CD14-positive monocyte (primary cell): ENCODE measurements around the gene DEFB110. TPM values are rescaled to one million over a fixed set of nuclear protein-coding genes. Genes with fewer than 3 reads are reported as not detected.

Source experiments
- DNase-seq, 3 donors: peaks; one replicate each; pipeline ENCODE4 v3.0.0-alpha.2; 2011 to 2022
- H2AFZ ChIP-seq: 2 replicates; pipeline ENCODE4 v1.6.0; 2012; ENCODE audit warnings: mild to moderate bottlenecking, low read depth, low read length, inconsistent platforms; ENCODE audit not compliant: insufficient read depth, poor library complexity, severe bottlenecking
- H3K27ac ChIP-seq, 2 donors: 1 replicate in 1 of 2; 2 replicates in 1 of 2; pipeline ENCODE4 v1.5.1; 2012 to 2013; ENCODE audit warnings: low read length in 2 of 2, control low read depth in 1 of 2, inconsistent platforms in 1 of 2, low read depth in 1 of 2, mild to moderate bottlenecking in 1 of 2
- H3K27me3 ChIP-seq, 2 donors: one replicate each; pipeline versions ENCODE4 v1.6.0 to v1.6.1; 2011 to 2013; ENCODE audit warnings: low read length in 2 of 2; ENCODE audit not compliant: control insufficient read depth in 2 of 2, insufficient read depth in 2 of 2
- H3K36me3 ChIP-seq, 2 donors: replicated peaks in 1 of 2; 1 replicate in 1 of 2; 2 replicates in 1 of 2; pipeline versions ENCODE4 v1.5.1 to v1.6.1; 2012 to 2013; ENCODE audit warnings: low read length in 2 of 2, control low read depth in 1 of 2, inconsistent platforms in 1 of 2, mild to moderate bottlenecking in 1 of 2; ENCODE audit not compliant: insufficient read depth in 2 of 2, control insufficient read depth in 1 of 2
- H3K4me1 ChIP-seq, 2 donors: 1 replicate in 1 of 2; 2 replicates in 1 of 2; pipeline versions ENCODE4 v1.5.1 to v1.6.1; 2012 to 2013; ENCODE audit warnings: low read length in 2 of 2, control low read depth in 1 of 2, inconsistent platforms in 1 of 2, mild to moderate bottlenecking in 1 of 2, moderate library complexity in 1 of 2; ENCODE audit not compliant: insufficient read depth in 2 of 2, control insufficient read depth in 1 of 2
- H3K4me2 ChIP-seq: replicated peaks from 2 replicates; pipeline ENCODE3; 2012; ENCODE audit warnings: low read length, moderate library complexity, mild to moderate bottlenecking; ENCODE audit not compliant: poor library complexity, severe bottlenecking; ENCODE audit errors: extremely low read depth
- H3K4me3 ChIP-seq, 3 experiments: fragments of 200-600 bp in 1 of 3; sonication (generic) in 1 of 3; replicated peaks in 1 of 3; 1 replicate in 2 of 3; 2 replicates in 1 of 3; pipeline ENCODE4 v1.5.1; 2011 to 2013; ENCODE audit warnings: low read length in 3 of 3, mild to moderate bottlenecking in 3 of 3, control low read depth in 2 of 3, low read depth in 2 of 3, inconsistent platforms in 1 of 3, moderate library complexity in 1 of 3
- H3K79me2 ChIP-seq: 2 replicates; pipeline ENCODE4 v1.6.0; 2012; ENCODE audit warnings: mild to moderate bottlenecking, control low read depth, inconsistent platforms, low read length, moderate library complexity; ENCODE audit not compliant: insufficient read depth
- H3K9ac ChIP-seq: 2 replicates; pipeline ENCODE4 v1.6.0; 2017; ENCODE audit warnings: low read length, mild to moderate bottlenecking; ENCODE audit not compliant: insufficient read depth, poor library complexity, severe bottlenecking
- H3K9me3 ChIP-seq, 2 donors: replicated peaks in 1 of 2; 1 replicate in 1 of 2; 2 replicates in 1 of 2; pipeline versions ENCODE4 v1.5.1 to v1.6.1; 2012 to 2013; ENCODE audit warnings: low read length in 2 of 2, control low read depth in 1 of 2; ENCODE audit not compliant: control insufficient read depth in 1 of 2, insufficient read depth in 1 of 2
- H4K20me1 ChIP-seq: 2 replicates; pipeline ENCODE4 v1.6.0; 2012; ENCODE audit warnings: mild to moderate bottlenecking, low read length, control low read depth, moderate library complexity; ENCODE audit not compliant: insufficient read depth
- H3K27ac Mint-ChIP-seq, 7 donors: one replicate each; pipeline ENCODE4 v1.8.0; 2020; ENCODE audit warnings: mild to moderate bottlenecking in 7 of 7, mixed read lengths in 7 of 7, moderate library complexity in 6 of 7, inconsistent platforms in 2 of 7
- H3K27me3 Mint-ChIP-seq, 3 donors: one replicate each; pipeline ENCODE4 v1.8.0; 2021 to 2022; ENCODE audit warnings: low read depth in 3 of 3, mild to moderate bottlenecking in 3 of 3, mixed read lengths in 3 of 3, moderate library complexity in 3 of 3, inconsistent platforms in 1 of 3
- H3K36me3 Mint-ChIP-seq, 2 donors: one replicate each; pipeline ENCODE4 v1.8.0; 2020; ENCODE audit warnings: mixed read lengths in 2 of 2, inconsistent platforms in 1 of 2, mild to moderate bottlenecking in 1 of 2
- H3K4me1 Mint-ChIP-seq: one replicate; pipeline ENCODE4 v1.8.0; 2020; ENCODE audit warnings: mild to moderate bottlenecking, mixed read lengths
- H3K4me3 Mint-ChIP-seq, 2 donors: one replicate each; pipeline ENCODE4 v1.8.0; 2020; ENCODE audit warnings: mild to moderate bottlenecking in 2 of 2, mixed read lengths in 2 of 2, moderate library complexity in 1 of 2
- H3K9me3 Mint-ChIP-seq, 7 donors: one replicate each; pipeline ENCODE4 v1.8.0; 2020 to 2022; ENCODE audit warnings: mixed read lengths in 7 of 7, mild to moderate bottlenecking in 6 of 7, moderate library complexity in 6 of 7, inconsistent platforms in 2 of 7
- WGBS: methylation state at CpG from one replicate; pipeline ENCODE4 v1.1.5; 2013; ENCODE audit warnings: missing lambda C conversion rate; ENCODE audit not compliant: insufficient coverage; 5-methylcytosine and 5-hydroxymethylcytosine counted together
- intact Hi-C, 2 donors: fragments of 100-400 bp; cut with micrococcal nuclease; formaldehyde crosslinking; loops; one replicate each; pipeline versions ENCODE4 v1.15.0 to v1.15.1; 2023
- polyA plus RNA-seq, 3 donors: library from polyadenylated mRNA; depleted of rRNA in 1 of 3; unstranded in 2 of 3; stranded (reverse) in 1 of 3; fragments of 300-500 nt in 2 of 3; fragments of >200 nt in 1 of 3; fragmentation: Illumina TruSeq in 2 of 3; gene quantifications; 1 replicate in 2 of 3; 2 replicates in 1 of 3; pipeline ENCODE4 v1.2.3, GENCODE V29; 2012 to 2021
- TF ChIP-seq, protein P1 (sequence below): fragments of 200-600 bp; IDR thresholded peaks from one replicate; pipeline ENCODE4 v1.8.0; 2022; ENCODE audit warnings: antibody characterized with exemption, mild to moderate bottlenecking

DEFB110 gene
- polyA plus RNA-seq, 3 donors: not detected

DNA sequence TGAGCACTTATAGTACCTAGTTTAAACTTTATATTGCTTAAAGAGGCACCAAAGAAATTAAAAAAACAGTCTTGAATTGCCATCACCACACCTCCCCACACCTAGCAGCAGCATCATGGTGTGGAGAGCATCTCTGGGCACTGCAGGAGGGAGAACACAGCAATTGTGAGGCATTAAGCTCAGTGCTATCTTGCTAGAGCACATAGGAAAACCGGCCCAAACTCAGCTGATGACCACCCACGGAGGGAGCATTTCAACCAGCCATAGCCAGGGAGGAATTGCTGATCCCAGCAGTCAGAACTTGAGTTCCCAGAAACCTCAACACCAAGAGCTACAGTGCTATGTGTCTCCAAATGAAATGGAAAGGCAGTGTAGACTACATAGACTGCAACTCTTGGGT, 32.9 kb downstream of the DEFB110 start:
- H3K4me3 ChIP-seq: no peak overlapping the region
- Mint-ChIP-seq H3K27me3 (no peaks in the 10 kb centered on the region), H3K4me3 (no peak overlapping the region), H3K9me3 (peaks cover 0 to 7% (median 2%) of the 10 kb centered on the region in 7 donors), H3K4me1 (no peaks in the 10 kb centered on the region), H3K27ac (no peak overlapping the region), H3K36me3 (no peaks in the 10 kb centered on the region)
- H3K9ac ChIP-seq: no peak overlapping the region
- H3K4me2 ChIP-seq: no peak overlapping the region
- no peaks in the 10 kb centered on the region for H3K79me2 ChIP-seq
- no peaks in the 10 kb centered on the region for H3K36me3 ChIP-seq
- H3K27me3 ChIP-seq: no peaks in the 10 kb centered on the region
- no CpG with 5 or more reads among the region's 2 CpGs for whole genome bisulfite sequencing
- H3K4me1 ChIP-seq: no peaks in the 10 kb centered on the region
- TF ChIP-seq, protein P1, sequence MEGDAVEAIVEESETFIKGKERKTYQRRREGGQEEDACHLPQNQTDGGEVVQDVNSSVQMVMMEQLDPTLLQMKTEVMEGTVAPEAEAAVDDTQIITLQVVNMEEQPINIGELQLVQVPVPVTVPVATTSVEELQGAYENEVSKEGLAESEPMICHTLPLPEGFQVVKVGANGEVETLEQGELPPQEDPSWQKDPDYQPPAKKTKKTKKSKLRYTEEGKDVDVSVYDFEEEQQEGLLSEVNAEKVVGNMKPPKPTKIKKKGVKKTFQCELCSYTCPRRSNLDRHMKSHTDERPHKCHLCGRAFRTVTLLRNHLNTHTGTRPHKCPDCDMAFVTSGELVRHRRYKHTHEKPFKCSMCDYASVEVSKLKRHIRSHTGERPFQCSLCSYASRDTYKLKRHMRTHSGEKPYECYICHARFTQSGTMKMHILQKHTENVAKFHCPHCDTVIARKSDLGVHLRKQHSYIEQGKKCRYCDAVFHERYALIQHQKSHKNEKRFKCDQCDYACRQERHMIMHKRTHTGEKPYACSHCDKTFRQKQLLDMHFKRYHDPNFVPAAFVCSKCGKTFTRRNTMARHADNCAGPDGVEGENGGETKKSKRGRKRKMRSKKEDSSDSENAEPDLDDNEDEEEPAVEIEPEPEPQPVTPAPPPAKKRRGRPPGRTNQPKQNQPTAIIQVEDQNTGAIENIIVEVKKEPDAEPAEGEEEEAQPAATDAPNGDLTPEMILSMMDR: no peak
- no peak overlapping the region for H3K27ac ChIP-seq
- DNase-seq: no peak
- H4K20me1 ChIP-seq: no peaks in the 10 kb centered on the region
- intact Hi-C loops: no loop called here
- H3K9me3 ChIP-seq: peaks cover 0 to 14% of the 10 kb centered on the region in 2 donors
- H2AFZ ChIP-seq: no peak overlapping the region

DNA sequence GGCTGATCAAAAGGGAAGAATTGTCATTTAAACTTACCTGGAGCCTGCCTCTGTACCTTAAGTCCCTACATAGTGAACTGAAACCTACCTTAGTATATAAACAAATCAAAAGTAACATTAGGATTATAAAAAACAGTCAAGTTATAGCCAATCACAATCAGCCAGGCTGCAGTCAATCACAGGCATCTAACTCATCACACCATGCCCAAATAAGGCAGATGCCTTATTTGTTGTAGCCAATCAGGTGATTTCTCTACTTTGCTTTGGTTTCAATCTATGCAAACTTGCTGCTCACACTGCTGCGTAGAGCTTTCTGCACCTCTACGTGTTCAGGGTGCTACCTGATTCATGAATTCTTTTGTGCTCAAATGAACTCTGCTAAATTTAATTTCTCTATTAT, 34.0 kb downstream of the DEFB110 start:
- H3K4me1 ChIP-seq: no peaks in the 10 kb centered on the region
- H3K27me3 ChIP-seq: no peaks in the 10 kb centered on the region
- intact Hi-C loops: no loop called here
- H3K27ac Mint-ChIP-seq: no peak overlapping the region
- no peaks in the 10 kb centered on the region for H4K20me1 ChIP-seq
- no peak overlapping the region for H3K27ac ChIP-seq
- no peak for DNase-seq
- TF ChIP-seq, protein P1: no peak
- H3K9me3 ChIP-seq: peaks cover 0 to 14% of the 10 kb centered on the region in 2 donors
- no peaks in the 10 kb centered on the region for H3K79me2 ChIP-seq
- H3K36me3 Mint-ChIP-seq: no peaks in the 10 kb centered on the region
- H3K9me3 Mint-ChIP-seq: peaks cover 0 to 7% (median 2%) of the 10 kb centered on the region in 7 donors
- no peak overlapping the region for H2AFZ ChIP-seq
- H3K9ac ChIP-seq: no peak overlapping the region
- H3K4me3 ChIP-seq: no peak overlapping the region
- peaks cover 0 to 1% (median 0%) of the 10 kb centered on the region in 3 donors for H3K27me3 Mint-ChIP-seq
- no peak overlapping the region for H3K4me2 ChIP-seq
- H3K36me3 ChIP-seq: no peaks in the 10 kb centered on the region
- 100% methylated on average over 1 of the region's 2 CpGs for WGBS
- no peak overlapping the region for H3K4me3 Mint-ChIP-seq
- no peaks in the 10 kb centered on the region for H3K4me1 Mint-ChIP-seq
